ENCODE results near the gene GABRB1. TPM values are rescaled to one million over a fixed set of nuclear protein-coding genes. Genes with fewer than 3 reads are reported as not detected.

Gene GABRB1
- total RNA-seq, 6 experiments from 2014 or later, result 0.43 TPM; not detected in 5

DNA sequence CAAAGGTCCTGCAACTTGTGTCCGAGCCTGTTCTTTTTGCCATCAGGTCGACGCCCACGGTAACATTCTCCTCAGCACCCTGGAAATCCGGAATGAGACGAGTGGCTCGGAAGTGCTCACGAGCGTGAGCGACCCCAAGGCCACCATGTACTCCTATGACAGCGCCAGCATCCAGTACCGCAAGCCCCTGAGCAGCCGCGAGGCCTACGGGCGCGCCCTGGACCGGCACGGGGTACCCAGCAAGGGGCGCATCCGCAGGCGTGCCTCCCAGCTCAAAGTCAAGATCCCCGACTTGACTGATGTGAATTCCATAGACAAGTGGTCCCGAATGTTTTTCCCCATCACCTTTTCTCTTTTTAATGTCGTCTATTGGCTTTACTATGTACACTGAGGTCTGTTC is 394.3 kb downstream of the GABRB1 start:
- intact Hi-C loops (cut with DNase I), result no loop called here
- H3K9me3 ChIP-seq, result no peaks in the 10 kb centered on the region
- ATAC-seq, result no peak
- DNase-seq, result no peak
- no peaks in the 10 kb centered on the region for H3K36me3 ChIP-seq
- no peak for TF ChIP-seq CTCF (IDR thresholded peaks at IDR 0.05)
- no peak for TF ChIP-seq POLR2A (IDR thresholded peaks at IDR 0.05)
- H3K27ac ChIP-seq, result no peak overlapping the region
- 91% methylated on average over 8 of the region's 25 CpGs for WGBS (ENCODE audit: insufficient coverage, low coverage, low lambda C conversion rate, missing lambda C conversion rate)
- no peaks in the 10 kb centered on the region for H3K27me3 ChIP-seq
- H3K4me1 ChIP-seq, result no peaks in the 10 kb centered on the region
- H3K4me3 ChIP-seq, result no peak overlapping the region

DNA sequence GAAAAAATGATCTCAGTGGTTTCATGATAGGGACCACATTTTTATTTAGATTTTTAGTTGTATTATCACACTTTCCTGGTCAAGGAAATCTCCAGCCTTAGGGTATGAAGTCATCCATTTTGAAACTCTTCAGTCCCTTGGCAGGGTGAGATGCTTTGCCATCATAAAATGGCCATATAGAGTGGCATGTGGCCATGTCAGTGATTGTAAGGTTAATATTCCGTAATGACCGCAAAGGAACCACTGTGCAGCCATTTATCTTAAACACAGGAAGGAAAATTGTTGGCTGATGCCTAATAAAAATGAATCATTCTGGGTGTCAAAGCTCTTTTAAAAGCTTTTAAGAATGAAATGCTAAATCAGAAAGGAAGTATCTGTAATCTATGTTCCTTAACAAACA is 396.6 kb downstream of the GABRB1 start:
- no peak overlapping the region for H3K27ac ChIP-seq
- H3K4me1 ChIP-seq, result no peaks in the 10 kb centered on the region
- H3K36me3 ChIP-seq, result no peaks in the 10 kb centered on the region
- H3K4me3 ChIP-seq, result no peak overlapping the region
- no peak for ATAC-seq
- intact Hi-C loops (cut with DNase I), result no loop called here
- DNase-seq, result no peak
- WGBS (ENCODE audit: insufficient coverage, low coverage, low lambda C conversion rate, missing lambda C conversion rate), result 61% methylated on average over 2 of the region's 2 CpGs
- H3K27me3 ChIP-seq, result no peaks in the 10 kb centered on the region
- H3K9me3 ChIP-seq, result no peaks in the 10 kb centered on the region
- no peak for TF ChIP-seq CTCF (IDR thresholded peaks at IDR 0.05)
- no peak for TF ChIP-seq POLR2A (IDR thresholded peaks at IDR 0.05)

- no peak for ATAC-seq
- Histone ChIP-seq H3K27me3 (no peaks in the 10 kb centered on the region), H3K4me1 (no peaks in the 10 kb centered on the region), H3K4me3 (no peak overlapping the region), H3K27ac (no peak overlapping the region), H3K36me3 (no peaks in the 10 kb centered on the region), H3K9me3 (no peaks in the 10 kb centered on the region)
- DNase-seq, result no peak
- no peak for TF ChIP-seq CTCF (IDR thresholded peaks at IDR 0.05)
- TF ChIP-seq POLR2A (IDR thresholded peaks at IDR 0.05), result no peak
- intact Hi-C loops (cut with DNase I), result no loop called here
- WGBS (ENCODE audit: insufficient coverage, low coverage, low lambda C conversion rate, missing lambda C conversion rate), result 44% methylated on average over 1 of the region's 1 CpG
Measured at GRCh38 chr4:47432749-47433148, 401.4 kb downstream of the GABRB1 start.

DNA sequence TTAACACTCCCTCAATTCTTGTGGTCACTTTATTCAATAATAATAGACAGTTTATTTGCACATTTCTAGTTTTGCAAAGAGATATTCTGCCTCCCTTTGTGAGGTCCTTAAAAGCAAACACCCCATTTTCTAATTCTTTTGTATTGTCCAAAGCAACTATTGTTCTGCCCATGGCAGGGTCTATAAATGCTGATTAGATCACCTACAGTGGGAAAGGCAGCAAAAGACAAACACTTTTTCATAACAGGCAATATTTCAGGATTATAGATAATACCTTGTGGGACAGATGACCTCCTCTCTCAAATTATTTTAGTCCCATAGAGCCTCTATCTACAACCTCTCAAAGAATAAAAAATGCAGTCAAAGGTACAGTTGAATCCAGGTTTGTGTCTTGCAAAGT is 403.6 kb downstream of the GABRB1 start:
- no peak for ATAC-seq
- no peaks in the 10 kb centered on the region for H3K4me1 ChIP-seq

More for the DNA sequence above, 403.6 kb downstream of the GABRB1 start:
- intact Hi-C loops (cut with DNase I), result no loop called here
- H3K4me3 ChIP-seq, result no peak overlapping the region
- no peaks in the 10 kb centered on the region for H3K9me3 ChIP-seq
- H3K27me3 ChIP-seq, result no peaks in the 10 kb centered on the region
- no peaks in the 10 kb centered on the region for H3K36me3 ChIP-seq
- no peak for TF ChIP-seq POLR2A (IDR thresholded peaks at IDR 0.05)
- TF ChIP-seq CTCF (IDR thresholded peaks at IDR 0.05), result no peak
- DNase-seq, result no peak
- no peak overlapping the region for H3K27ac ChIP-seq

Measured in right lobe of liver (tissue), 6 donors.